HG03521 (cell line): ENCODE data around the gene COMMD7.

Source experiments
- ATAC-seq: cut with Tn5 transposase; IDR thresholded peaks from one replicate; pipeline ENCODE4 v1.9.1; 2021; ENCODE audit warnings: mild to moderate bottlenecking, moderate library complexity; ENCODE audit not compliant: unreplicated experiment

Gene COMMD7

GRCh38 chr20:32743237-32744112 lies at the start of gene COMMD7:
Gene COMMD7 (minus strand): TSS chr20:32743467. CDS start chr20:32743391, 76 bp downstream.
- peak; percentile 52 for ATAC-seq

- ATAC-seq: no peak
Observed at GRCh38 chr20:32792731-32793458, 49.6 kb upstream of the COMMD7 start.

GRCh38 chr20:32792316-32792715 lies 49.0 kb upstream of the COMMD7 start:
- ATAC-seq: peak; percentile 64

- ATAC-seq: no peak
Observed at GRCh38 chr20:32790751-32791057, 47.4 kb upstream of the COMMD7 start.

GRCh38 chr20:32789896-32790750 lies 46.9 kb upstream of the COMMD7 start:
- ATAC-seq: no peak

- ATAC-seq: no peak
Observed at GRCh38 chr20:32787168-32787567, 43.9 kb upstream of the COMMD7 start.

GRCh38 chr20:32786059-32786760 lies 42.9 kb upstream of the COMMD7 start:
- no peak for ATAC-seq

GRCh38 chr20:32784369-32785080 lies 41.3 kb upstream of the COMMD7 start:
- ATAC-seq: no peak

GRCh38 chr20:32780749-32781655 lies 37.7 kb upstream of the COMMD7 start:
- ATAC-seq: no peak

GRCh38 chr20:32780278-32780677 lies 37.0 kb upstream of the COMMD7 start:
- ATAC-seq: no peak

GRCh38 chr20:32779500-32780211 lies 36.4 kb upstream of the COMMD7 start:
- no peak for ATAC-seq

GRCh38 chr20:32777177-32777956 lies 34.1 kb upstream of the COMMD7 start:
- ATAC-seq: no peak

DNA sequence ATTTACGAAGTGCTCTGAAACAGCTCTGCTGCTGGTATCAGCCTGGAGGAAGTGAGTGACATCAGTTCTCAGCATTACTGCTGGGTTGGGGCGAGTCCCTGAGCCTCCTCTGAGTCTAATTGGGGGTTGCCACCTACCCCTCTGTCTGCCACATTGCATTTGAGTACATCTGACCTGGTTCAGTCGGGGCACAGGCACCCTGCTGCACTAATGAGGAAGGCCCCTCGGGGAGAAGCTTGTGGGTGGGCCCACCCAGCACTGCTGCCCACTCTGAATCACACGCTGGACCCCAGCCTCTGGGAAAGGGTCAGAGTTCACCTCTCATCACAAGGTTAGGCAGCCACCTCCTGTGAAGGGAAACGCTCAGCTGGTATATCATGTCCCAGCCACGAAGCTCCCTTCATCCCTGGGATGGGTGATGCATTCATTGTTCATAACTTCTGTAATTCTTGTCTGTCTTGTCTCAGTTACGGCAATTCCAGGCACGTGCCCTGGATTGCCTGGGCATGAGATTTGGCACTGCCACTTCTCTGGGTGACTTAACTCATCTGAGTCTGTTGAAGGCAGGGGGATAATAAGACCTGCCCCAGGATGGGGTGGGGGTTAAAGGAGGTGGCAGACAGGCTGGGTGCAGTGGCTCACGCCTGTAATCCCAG lies 32.2 kb upstream of the COMMD7 start:
- no peak for ATAC-seq

GRCh38 chr20:32773855-32774254 lies 30.6 kb upstream of the COMMD7 start:
- ATAC-seq: no peak

GRCh38 chr20:32773223-32773622 lies 30.0 kb upstream of the COMMD7 start:
- ATAC-seq: no peak

- ATAC-seq: no peak
Observed at GRCh38 chr20:32772046-32772445, 28.8 kb upstream of the COMMD7 start.
